A204.1 (cell line): Measurements from ENCODE around the gene CFAP74.
"Not testable (repeated sequence)": the region's sequence is repeated elsewhere in the genome, so short reads cannot be mapped to it uniquely, and the experiment has no call there.

Experiments
- FAIRE-seq: peaks from 2 replicates; lab custom pipeline; 2012; peaks lifted over from hg19 to GRCh38; lab: Jason Lieb, UNC

Gene CFAP74

DNA sequence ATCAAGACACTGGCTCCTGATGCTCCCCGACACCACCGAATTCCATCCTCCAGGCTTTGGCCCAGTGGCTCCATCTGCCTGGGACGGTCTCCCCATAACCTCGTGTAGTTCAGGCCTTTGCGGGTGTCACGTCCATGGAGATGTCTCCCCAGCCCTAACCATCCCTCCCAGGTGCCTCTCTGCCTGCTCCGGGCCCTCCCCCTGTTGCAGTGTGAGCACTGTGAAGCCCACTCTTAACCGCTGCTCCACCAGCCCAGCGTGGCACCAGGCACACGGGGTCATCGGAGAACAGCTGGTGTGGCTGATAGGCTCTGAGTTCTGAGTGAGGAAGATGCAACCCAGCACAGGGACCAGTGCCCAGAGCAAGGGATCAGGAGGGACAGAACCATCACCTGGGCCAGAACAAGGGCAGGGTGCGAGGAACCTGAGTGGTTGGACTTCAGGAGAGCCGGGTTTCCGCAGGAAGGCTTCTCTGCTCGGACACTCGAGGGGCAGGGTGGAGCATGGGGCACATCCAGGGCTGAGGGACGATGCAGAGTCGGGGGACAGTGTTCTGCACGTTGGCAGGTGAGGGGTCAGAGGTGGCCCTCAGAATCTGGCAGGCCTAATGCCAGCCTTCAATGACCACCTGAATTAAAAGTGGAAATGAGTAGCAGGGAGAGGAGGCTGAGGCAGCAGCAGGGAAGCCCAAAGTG, 110.1 kb downstream of the CFAP74 start:
- FAIRE-seq, result no peak

DNA sequence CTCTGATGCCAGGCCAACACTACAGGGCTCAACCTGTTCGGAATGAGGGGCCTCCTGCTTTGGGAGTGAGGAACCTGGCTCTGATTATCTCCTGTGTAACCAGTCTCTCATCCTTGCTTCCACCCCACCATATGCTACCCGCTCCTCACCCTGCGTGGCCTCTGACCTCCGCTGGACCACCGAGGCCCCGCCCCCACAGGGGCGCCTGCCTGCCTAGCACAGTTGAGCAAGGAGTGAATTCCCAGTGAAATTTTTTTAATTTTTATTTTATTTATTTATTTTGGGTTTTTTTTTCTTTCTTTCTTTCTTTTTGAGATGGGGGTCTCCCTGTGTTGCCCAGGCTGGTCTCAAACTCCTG, 110.8 kb downstream of the CFAP74 start:
- FAIRE-seq, result no peak

GRCh38 chr1:1892079-1892762, 111.4 kb downstream of the CFAP74 start:
- no peak for FAIRE-seq

GRCh38 chr1:1891349-1892078, 112.1 kb downstream of the CFAP74 start:
- FAIRE-seq, result no peak

DNA sequence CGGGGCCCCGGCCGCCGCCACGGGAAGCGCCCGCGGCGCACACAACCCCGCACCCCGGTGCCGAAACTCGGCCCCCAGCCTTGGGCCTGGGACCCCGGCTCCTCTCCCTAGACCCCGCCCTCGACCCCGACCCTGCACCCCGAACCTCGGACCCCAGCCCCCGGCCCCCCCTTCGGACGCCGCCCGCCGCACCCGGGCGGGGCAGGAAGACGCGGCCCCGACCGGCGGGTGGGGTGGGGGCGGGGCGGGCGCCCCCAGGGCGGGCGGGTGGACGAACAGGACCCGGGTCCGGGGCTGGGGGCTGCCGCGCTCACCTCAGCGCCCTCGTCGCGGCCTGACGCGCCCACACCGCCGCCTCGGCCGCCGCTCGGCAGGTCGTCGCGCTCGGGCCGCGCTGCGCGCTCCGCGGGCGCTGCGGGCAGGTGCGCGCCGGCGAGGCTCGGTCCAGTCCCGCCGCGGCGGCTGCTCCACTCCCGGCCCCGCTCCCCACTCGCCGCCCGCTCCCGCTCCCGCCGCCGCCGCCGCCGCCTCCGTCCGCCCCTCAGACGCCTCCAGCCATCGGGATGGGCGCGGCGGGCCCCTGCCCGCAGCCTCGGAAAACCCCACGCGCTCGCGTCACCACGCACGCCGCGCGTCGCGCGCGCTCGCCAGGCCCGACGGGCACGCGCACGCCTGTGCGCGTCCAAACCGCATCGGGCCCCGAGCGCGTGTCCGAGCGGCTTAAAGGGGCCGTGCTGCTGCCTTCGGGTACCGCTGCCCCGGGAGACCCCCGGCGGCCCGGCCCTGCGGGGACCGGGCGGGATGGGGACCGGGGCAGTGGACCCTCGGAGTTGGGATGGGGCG, 112.9 kb downstream of the CFAP74 start, which contains the start of gene GNB1:
Gene GNB1, minus strand, starts transcription at position 582 of the 843 bp plus-strand sequence. CDS start 65,634 bp downstream, outside the sequence.
- FAIRE-seq, result no peak

- no peak for FAIRE-seq
Observed at GRCh38 chr1:1889847-1890505, 113.6 kb downstream of the CFAP74 start.

DNA sequence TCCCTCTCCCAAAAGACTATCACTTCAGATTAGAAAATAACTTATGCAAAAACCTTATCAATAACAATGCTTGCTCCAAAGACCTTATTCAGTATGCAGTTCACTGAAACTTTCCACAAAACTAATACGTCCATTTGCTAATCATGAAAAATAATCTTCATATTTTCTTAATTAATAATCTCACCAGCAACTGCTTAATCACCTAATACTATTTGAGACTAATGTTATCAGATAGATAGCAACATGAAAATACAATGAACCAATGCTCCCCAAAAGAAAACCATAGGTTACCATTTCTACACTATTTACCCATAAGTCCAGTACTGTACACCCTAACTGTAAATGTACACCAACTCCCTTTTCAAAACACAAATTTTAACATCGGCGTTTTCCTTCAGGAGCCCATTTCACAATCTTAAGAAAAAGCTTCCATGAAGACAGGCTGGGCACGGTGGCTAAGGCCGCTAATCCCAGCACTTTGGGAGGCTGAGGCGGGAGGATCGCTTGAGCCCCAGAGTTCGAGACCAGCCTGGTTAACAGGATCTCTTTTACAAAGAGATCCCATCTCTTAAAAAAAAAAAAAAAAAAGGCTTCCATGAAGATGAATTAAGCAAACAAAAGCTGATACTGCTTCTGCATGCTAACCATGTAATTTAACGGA, 114.4 kb downstream of the CFAP74 start:
- no peak for FAIRE-seq

- FAIRE-seq, result not testable (repeated sequence)
Observed at GRCh38 chr1:1883890-1884289, 119.7 kb downstream of the CFAP74 start.

- FAIRE-seq, result no peak
Observed at GRCh38 chr1:1883092-1883873, 120.3 kb downstream of the CFAP74 start.

DNA sequence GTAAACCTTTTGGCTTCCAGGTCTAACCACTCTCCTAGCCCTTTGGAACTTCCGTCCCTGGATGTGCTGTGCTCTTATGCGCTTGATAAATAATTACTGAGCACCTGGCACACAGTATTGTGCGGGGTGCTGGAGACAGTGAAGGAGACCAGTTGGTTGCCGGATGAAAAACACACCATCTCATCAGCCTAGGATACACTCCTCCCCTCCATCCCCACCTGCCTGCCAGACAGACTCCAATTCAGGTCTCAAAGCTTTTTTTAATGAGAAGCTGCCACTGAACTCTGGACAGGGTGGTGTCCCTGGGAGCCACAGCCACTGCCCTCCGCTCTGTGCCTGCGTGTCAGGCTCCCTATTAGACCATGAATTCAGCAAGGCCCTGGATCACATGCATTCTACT, 121.9 kb downstream of the CFAP74 start:
- FAIRE-seq, result no peak

DNA sequence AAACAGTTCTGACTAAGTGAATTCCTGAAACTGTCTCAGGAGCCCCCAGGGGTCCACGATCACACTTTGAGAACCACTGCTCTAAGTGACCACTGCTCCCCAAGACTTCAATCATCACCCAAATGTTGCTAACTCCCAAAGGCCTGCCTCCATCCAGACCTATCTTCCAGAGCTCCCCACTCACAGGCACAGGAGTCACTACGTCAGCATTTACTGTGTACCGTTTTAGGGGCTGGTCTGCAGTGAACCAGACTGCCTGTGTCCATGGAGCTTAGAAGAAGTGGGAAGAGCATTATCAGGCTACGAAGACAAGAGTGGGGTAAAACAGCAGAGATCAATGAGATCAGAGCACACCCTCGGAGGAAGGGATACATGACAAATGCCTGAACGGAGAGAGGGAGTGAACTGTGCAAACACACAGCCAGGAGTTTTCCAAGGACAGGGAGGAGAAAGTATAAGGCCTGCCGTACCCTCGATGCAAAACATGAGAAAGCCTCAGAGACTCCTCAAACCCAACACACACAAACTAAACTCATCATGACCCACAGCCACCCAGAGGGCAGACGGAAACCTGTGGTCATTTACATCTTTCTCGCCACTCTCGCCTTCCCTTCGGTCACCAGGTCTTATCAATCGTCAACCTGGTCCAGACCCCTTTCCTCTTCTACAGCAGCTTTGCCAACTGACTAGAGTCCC, 122.8 kb downstream of the CFAP74 start:
- no peak for FAIRE-seq

- no peak for FAIRE-seq
Observed at GRCh38 chr1:1879942-1880341, 123.6 kb downstream of the CFAP74 start.

DNA sequence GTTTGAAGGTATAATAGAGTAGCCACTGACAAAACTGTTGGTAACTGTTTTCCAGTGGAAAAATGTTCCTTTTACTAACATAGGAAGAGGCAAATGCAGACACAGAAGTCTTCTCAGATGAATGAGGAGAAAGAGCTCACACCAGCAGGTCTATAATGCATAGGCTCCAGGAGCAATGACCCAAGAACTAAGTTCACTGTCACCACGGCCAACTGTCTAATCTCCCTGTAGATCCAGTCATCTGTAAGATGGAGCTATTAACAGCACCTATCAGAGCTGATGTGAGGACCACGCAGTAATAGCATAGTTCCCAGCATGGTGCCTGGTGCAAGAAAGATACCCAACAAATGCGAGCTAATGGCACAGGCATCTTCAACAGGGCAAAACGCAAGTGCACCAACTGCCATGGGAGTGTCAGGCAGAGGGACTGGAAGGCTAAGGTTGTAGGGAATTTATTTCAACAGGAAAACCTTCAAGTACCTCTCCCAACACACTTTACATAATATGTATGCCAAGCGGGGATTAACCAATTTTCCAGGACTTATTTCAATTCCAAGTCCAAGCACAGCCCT, 125.6 kb downstream of the CFAP74 start:
- no peak for FAIRE-seq

DNA sequence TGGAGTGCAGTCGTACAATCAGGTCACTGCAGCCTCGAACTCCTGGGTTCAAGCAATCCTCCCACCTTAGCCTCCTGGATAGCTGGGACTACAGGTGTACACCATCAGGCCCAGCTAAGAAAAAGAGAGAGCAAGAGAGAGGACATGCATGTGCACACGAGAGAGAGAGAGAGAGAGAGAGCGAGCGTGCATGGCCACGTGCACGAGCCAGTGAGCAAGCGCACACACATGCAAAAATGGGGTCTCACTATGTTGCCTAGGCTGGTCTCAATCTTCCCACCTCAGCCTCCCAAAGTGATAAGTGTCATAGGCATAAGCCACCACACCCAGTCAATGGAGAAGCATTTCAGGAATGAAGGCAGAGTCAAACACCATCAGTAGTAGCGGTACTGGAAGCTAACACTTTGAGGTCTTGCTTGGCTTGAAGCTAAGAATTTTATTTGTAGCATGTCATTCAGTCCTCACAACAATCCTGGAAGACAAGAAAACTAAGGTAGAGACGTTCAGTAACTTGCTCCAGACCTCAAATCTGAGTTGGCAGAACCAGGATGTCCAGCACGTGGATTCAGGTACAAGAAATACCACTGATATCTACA, 127.2 kb downstream of the CFAP74 start:
- FAIRE-seq, result no peak

DNA sequence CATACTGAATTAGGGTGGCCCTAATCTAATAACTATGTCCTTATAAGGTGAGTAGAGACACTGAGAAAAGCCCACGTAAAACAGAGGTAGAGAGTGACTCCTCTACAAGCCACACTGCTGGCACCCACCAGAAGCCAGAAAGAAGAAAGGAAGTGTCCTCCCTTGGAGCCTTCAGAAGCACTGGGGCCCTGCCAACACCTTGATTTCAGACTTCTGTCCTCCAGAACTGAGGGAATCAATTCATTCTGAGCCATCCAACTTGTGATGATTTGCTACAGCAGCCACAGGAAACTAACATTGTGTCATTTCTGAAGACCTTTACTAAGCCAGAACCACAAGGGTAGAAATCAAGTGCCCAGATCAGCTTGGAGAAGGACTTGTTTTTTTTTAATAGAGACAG, 127.7 kb downstream of the CFAP74 start:
- no peak for FAIRE-seq

GRCh38 chr1:1874901-1875300, 128.7 kb downstream of the CFAP74 start:
- no peak for FAIRE-seq

DNA sequence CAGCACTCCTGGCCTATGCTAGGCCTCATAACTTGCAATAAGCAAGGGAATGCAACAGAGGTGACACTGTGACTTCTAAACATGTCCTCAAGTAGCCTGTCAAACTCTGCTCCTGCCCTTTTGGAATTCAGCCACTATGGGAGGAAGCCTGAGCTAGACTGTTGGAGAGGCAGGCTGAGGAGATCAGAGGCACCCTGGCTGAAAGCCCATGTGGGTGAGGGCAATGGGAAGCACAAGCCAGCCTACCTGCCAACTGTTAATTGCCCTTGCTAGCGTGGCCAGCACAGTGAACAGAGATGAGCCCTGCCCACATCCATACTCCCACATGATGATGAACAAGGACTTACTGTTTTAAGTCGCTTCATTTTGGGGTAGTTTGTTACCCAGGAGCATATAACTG, 130.4 kb downstream of the CFAP74 start:
- no peak for FAIRE-seq

DNA sequence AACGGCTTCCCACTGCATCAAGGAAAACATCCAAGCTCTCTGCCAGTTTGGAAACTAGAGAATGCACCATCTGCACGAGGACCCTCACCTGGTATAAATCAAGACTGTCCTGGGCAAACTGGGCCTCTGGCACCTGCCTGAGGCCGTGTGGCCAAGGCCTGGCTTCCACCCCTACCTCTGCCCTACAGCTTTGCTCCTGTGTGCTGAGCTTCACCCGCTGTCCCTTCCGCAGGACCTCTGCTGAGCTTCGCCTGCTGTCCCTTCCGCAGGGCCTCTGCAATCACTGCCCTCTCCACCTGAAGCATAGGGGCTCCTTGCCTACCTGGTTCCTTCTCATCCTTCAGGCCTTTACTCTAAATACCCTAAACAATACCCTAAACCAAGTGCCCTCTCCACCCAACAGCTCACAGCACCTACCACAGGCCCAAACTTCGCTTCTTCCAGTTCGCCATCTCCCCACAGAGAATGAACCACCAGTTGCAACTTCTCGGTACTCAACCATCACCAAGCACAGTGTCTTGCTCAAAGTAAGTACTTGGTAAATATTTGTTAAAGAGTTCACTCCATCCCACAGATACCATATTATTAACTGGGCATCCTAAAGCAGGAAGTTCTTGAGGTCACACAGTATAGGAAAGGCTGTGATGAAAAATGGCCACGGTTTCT, 131.1 kb downstream of the CFAP74 start:
- FAIRE-seq, result no peak
